DLD1 (cell line): ENCODE data around the gene ANGPTL2.

Experiments used
- in situ Hi-C: cut with HindIII; loops from 2 replicates; pipeline ENCODE4 v1.10.0; 2017; ENCODE audit warnings: low sequenced_read_pairs

The ANGPTL2 gene

GRCh38 chr9:127079446-127080140 is 42.8 kb downstream of the ANGPTL2 start:
- in situ Hi-C loops: no loop called here

- in situ Hi-C loops: no loop called here
Measured at GRCh38 chr9:127078988-127079387, 43.4 kb downstream of the ANGPTL2 start.

GRCh38 chr9:127078336-127078735 is 44.1 kb downstream of the ANGPTL2 start:
- in situ Hi-C loops: no loop called here

- in situ Hi-C loops: no loop called here
Measured at GRCh38 chr9:127077644-127077946, 44.8 kb downstream of the ANGPTL2 start.

- in situ Hi-C loops: no loop called here
Measured at GRCh38 chr9:127076860-127077643, 45.4 kb downstream of the ANGPTL2 start.

GRCh38 chr9:127075624-127076372 is 46.6 kb downstream of the ANGPTL2 start:
- in situ Hi-C loops: no loop called here

- in situ Hi-C loops: no loop called here
Measured at GRCh38 chr9:127074561-127075548, 47.6 kb downstream of the ANGPTL2 start.

GRCh38 chr9:127067603-127068220 is 54.7 kb downstream of the ANGPTL2 start:
- in situ Hi-C loops: no loop called here

- in situ Hi-C loops: no loop called here
Measured at GRCh38 chr9:127066851-127067136, 55.6 kb downstream of the ANGPTL2 start.

GRCh38 chr9:127066060-127066850 is 56.2 kb downstream of the ANGPTL2 start:
- in situ Hi-C loops: no loop called here

- in situ Hi-C loops: no loop called here
Measured at GRCh38 chr9:127065592-127065991, 56.8 kb downstream of the ANGPTL2 start.

GRCh38 chr9:127064335-127064734 is 58.1 kb downstream of the ANGPTL2 start:
- in situ Hi-C loops: no loop called here

GRCh38 chr9:127061411-127061810 is 61.0 kb downstream of the ANGPTL2 start:
- in situ Hi-C loops: no loop called here

- in situ Hi-C loops: no loop called here
Measured at GRCh38 chr9:127059765-127060361, 62.6 kb downstream of the ANGPTL2 start.

- in situ Hi-C loops: no loop called here
Measured at GRCh38 chr9:127059030-127059429, 63.4 kb downstream of the ANGPTL2 start.

- in situ Hi-C loops: no loop called here
Measured at GRCh38 chr9:127058645-127059021, 63.8 kb downstream of the ANGPTL2 start.

- in situ Hi-C loops: no loop called here
Measured at GRCh38 chr9:127058011-127058644, 64.3 kb downstream of the ANGPTL2 start.

GRCh38 chr9:127056446-127056845 is 66.0 kb downstream of the ANGPTL2 start:
- in situ Hi-C loops: no loop called here
